Muscle layer of colon (tissue), 2 donors: Measurements from ENCODE around the gene NT5DC4.
"Not testable (repeated sequence)": the region's sequence is repeated elsewhere in the genome, so short reads cannot be mapped to it uniquely, and the experiment has no call there.

Experiments used
- H3K27ac ChIP-seq: one replicate; pipeline ENCODE4 v1.7.0; 2013; ENCODE audit warnings: low read depth, mild to moderate bottlenecking, low read length, moderate library complexity
- H3K27me3 ChIP-seq, 2 donors: one replicate each; pipeline ENCODE4 v1.7.0; 2013; ENCODE audit warnings: low read length in 2 of 2, mild to moderate bottlenecking in 2 of 2; ENCODE audit not compliant: insufficient read depth in 2 of 2, control insufficient read depth in 1 of 2
- H3K36me3 ChIP-seq: one replicate; pipeline ENCODE4 v1.7.0; 2013; ENCODE audit warnings: mild to moderate bottlenecking, low read length; ENCODE audit not compliant: insufficient read depth
- H3K4me1 ChIP-seq: one replicate; pipeline ENCODE4 v1.7.0; 2013; ENCODE audit warnings: mild to moderate bottlenecking, low read length; ENCODE audit not compliant: insufficient read depth
- H3K4me3 ChIP-seq, 2 donors: one replicate each; pipeline ENCODE4 v1.7.0; 2013; ENCODE audit warnings: low read length in 2 of 2, low read depth in 1 of 2, mild to moderate bottlenecking in 1 of 2, moderate library complexity in 1 of 2
- H3K9ac ChIP-seq: one replicate; pipeline ENCODE4 v1.7.0; 2013; ENCODE audit warnings: low read length
- H3K9me3 ChIP-seq: one replicate; pipeline ENCODE4 v1.7.0; 2013; ENCODE audit warnings: mild to moderate bottlenecking, low read length
- donor health status: abdominal sarcoma.
- donor health status: Adenocarcinoma of cecum.

NT5DC4 gene

DNA sequence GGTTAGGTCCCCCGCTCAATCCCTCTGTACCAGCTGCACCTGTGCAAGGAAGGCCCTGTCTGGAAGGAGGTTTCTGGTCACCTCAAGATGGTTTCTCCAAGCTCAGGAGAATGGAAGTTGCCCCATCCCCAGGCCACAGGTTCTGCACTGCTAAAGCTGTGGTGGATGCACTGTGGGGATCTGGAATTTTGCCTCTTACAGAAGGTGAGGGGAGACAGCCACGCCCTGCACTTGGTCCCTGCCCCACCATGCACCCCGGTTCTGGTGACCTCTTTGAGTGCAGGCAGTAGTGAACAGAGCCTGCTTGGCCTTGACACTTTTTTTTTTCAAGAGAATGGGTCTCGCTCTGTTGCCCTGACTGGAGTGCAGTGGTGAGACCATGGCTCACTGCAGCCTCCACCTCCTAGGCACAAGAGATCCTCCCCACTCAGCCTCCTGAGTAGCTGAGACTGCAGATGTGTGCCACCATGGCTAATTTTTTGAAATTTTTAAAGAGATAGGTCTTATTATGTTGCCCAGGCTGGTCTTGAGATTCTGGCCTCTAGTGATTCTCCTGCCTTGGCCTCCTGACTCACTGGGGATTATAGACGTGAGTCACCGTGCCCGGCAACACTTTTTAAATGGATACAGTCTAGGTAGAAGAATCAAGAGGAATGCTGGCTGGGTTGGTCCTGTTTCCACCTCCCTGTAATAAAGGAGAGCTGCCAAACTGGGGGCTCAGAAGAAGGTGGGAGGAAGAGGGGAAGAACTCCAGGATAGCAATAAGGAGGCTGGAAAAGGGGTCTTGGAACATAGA lies 5.8 kb upstream of the NT5DC4 start:
- Histone ChIP-seq H3K36me3 (no peaks in the 10 kb centered on the region), H3K9ac (no peak overlapping the region), H3K4me1 (no peaks in the 10 kb centered on the region), H3K27me3 (peaks cover 0 to 3% of the 10 kb centered on the region in 2 donors), H3K27ac (no peak overlapping the region), H3K9me3 (no peaks in the 10 kb centered on the region), H3K4me3 (no peak overlapping the region)

DNA sequence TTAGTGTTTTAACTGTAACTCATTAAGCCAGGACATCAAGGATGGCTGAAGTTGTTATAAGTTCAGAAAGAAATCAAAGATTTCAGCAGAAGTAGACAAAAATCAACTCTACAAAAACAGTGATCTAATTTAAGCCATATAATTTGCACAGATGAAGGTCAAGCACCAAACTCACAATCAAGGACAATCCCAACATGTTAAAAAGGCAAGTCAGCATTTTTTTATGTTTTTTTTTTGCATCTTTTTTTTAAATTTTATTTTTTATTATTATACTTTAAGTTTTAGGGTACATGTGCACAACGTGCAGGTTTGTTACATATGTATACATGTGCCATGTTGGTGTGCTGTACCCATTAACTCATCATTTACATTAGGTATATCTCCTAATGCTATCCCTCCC lies 4.7 kb upstream of the NT5DC4 start:
- not testable (repeated sequence) for H3K27me3 ChIP-seq, H3K9me3 ChIP-seq, H3K4me1 ChIP-seq, H3K9ac ChIP-seq, H3K36me3 ChIP-seq, H3K27ac ChIP-seq, H3K4me3 ChIP-seq

GRCh38 chr2:112716826-112717352 lies 3.9 kb upstream of the NT5DC4 start:
- not testable (repeated sequence) for H3K9me3 ChIP-seq, H3K9ac ChIP-seq, H3K4me3 ChIP-seq, H3K27ac ChIP-seq, H3K36me3 ChIP-seq, H3K27me3 ChIP-seq, H3K4me1 ChIP-seq

GRCh38 chr2:112718863-112719370 lies 1.9 kb upstream of the NT5DC4 start:
- Histone ChIP-seq H3K4me3 (no peak overlapping the region), H3K27me3 (peaks cover 0 to 3% of the 10 kb centered on the region in 2 donors), H3K27ac (no peak overlapping the region), H3K9ac (no peak overlapping the region), H3K36me3 (no peaks in the 10 kb centered on the region), H3K4me1 (no peaks in the 10 kb centered on the region), H3K9me3 (no peaks in the 10 kb centered on the region)

DNA sequence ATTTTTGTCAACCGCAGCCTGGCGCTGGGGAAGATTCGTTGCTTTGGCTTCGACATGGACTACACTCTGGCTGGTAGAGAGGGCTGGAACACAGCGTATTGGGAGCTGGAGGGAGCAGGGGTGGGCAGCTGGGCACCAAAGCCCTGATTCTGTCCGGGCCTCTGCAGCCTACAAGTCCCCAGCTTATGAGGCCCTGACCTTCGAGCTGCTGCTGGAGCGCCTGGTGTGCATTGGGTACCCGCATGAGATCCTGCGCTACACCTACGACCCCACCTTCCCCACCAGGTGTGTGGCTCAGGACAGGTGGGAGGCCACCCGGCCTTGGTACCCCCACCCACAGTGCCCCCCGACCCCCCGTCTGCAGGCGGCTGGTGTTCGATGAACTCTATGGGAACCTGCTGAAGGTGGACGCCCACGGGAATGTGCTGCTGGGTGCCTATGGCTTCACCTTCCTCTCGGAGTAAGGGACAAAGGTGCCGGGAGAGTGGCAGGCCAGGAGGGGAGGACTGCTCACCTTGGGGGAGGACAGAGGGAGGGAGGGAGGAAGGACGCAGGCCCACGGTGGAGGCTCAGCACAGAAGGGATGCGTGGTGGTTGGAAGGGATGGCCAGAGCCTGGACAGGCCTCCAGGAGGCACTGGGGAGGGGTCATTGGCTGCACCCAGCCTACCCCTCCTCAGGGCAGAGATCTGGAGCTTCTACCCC lies 1.2 kb downstream of the NT5DC4 start:
- Histone ChIP-seq H3K9ac (no peak overlapping the region), H3K4me3 (no peak overlapping the region), H3K4me1 (no peaks in the 10 kb centered on the region), H3K27me3 (no peaks in the 10 kb centered on the region), H3K36me3 (no peaks in the 10 kb centered on the region), H3K27ac (no peak overlapping the region), H3K9me3 (no peaks in the 10 kb centered on the region)

DNA sequence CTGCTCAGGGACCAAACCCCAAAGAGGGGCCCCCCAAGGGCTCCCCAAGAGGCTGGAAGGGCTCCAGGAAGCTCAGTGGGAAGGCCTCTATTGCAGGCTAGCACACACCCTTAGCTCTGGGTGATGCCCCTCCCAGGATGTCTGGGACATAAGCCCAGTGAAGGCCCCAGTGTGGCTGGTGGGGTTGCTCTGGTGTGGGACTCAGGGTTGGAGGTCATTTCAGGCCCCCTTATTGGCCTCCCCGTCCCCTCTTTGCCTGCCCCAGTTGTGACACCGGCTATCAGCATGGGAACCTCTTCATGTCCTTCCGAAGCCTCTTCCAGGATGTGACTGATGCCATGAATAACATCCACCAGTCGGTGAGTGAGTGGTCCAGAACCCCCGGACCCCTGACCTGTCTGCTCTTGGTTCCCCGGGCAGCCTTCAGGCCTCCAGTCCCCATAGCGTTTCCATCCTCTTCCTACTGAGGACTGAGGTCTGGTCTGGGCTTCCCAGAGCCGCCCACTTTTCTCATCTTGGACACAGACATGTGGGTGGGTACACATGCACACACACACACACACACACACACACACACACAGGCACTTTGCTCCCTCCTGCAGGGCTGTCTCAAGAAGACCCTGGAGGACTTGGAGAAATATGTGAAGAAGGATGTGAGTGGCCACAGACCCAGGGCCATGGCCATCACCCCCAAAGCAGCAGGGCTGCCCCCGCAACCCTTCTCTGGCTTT lies 2.2 kb downstream of the NT5DC4 start:
- Histone ChIP-seq H3K36me3 (no peaks in the 10 kb centered on the region), H3K4me1 (no peaks in the 10 kb centered on the region), H3K9me3 (no peaks in the 10 kb centered on the region), H3K27ac (no peak overlapping the region), H3K9ac (no peak overlapping the region), H3K27me3 (no peaks in the 10 kb centered on the region), H3K4me3 (no peak overlapping the region)

DNA sequence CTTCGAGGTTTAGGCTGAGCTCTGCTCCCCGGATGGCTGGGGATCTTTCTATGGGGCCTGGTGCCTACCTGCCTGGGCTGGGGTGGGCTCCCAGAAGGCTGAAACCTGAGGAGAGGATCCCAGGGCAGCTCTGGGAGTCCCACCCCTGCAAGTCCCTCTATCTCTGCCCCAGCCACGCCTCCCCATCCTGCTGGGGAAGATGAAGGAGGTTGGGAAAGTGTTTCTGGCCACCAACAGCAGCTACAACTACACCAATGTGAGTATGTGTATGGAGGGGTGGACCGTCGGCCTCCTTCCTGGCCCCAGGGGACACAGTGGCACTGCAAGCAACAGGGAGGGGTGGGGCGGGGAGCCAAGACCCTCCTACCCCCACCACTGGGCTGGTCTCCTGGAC lies 2.7 kb downstream of the NT5DC4 start:
- Histone ChIP-seq H3K27ac (no peak overlapping the region), H3K9ac (no peak overlapping the region), H3K4me3 (no peak overlapping the region), H3K9me3 (no peaks in the 10 kb centered on the region), H3K4me1 (no peaks in the 10 kb centered on the region), H3K27me3 (no peaks in the 10 kb centered on the region), H3K36me3 (no peaks in the 10 kb centered on the region)

- H3K36me3 ChIP-seq, result no peaks in the 10 kb centered on the region
- no peaks in the 10 kb centered on the region for H3K9me3 ChIP-seq
- H3K4me3 ChIP-seq, result no peak overlapping the region
- no peaks in the 10 kb centered on the region for H3K27me3 ChIP-seq
- no peak overlapping the region for H3K9ac ChIP-seq
- no peaks in the 10 kb centered on the region for H3K4me1 ChIP-seq
- H3K27ac ChIP-seq, result no peak overlapping the region
These were observed 3.2 kb downstream of the NT5DC4 start for GRCh38 chr2:112723995-112724394.

- H3K4me3 ChIP-seq, result no peak overlapping the region
- H3K9ac ChIP-seq, result no peak overlapping the region
- no peaks in the 10 kb centered on the region for H3K27me3 ChIP-seq
- H3K36me3 ChIP-seq, result no peaks in the 10 kb centered on the region
- H3K9me3 ChIP-seq, result no peaks in the 10 kb centered on the region
- no peak overlapping the region for H3K27ac ChIP-seq
- H3K4me1 ChIP-seq, result no peaks in the 10 kb centered on the region
These were observed 4.0 kb downstream of the NT5DC4 start for GRCh38 chr2:112724591-112725525.

DNA sequence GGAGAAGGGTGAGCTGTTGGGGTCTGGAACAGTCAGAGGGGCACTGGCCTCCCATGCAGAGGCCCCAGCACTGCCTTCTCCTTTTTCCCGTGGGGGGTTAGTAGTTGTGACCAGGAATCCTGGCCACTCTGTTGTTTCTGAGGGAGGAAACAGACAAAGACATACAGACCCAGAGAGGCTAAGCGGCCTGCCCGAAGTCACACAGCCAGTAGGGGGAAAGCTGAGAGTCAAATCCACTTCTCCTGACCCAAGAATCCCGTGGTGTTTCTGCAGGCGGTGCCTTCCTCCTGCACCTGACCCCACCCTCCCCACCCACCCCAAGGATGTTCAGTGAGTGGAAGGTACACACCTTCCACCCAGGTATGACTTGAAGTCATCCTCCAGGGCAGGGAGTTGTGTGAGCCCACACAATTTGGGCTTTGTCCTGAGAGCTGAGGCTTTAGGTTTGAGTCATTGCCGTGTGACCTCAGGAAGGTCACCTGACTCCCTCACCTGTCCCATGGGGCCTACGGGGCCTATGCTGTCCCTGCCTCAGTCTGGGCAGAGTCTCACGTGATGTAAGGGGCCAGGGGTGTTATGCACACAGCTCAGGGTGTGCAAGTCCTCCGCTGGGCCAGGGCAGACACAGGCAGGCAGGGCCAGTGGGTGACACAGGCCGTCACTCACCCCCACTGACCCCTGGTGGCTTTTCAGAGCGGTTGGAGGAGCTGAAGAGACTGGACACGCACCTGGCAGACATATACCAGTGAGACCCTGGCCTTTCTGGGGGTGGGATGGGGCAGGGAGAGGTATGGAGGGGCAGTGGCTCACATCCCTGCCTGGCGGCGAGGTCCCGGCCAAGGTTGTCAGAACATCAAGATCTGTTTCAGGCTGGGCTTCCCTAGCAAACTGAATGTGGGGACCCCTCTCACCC lies 5.0 kb downstream of the NT5DC4 start:
- Histone ChIP-seq H3K27ac (no peak overlapping the region), H3K27me3 (no peaks in the 10 kb centered on the region), H3K9ac (no peak overlapping the region), H3K4me1 (no peaks in the 10 kb centered on the region), H3K36me3 (no peaks in the 10 kb centered on the region), H3K9me3 (no peaks in the 10 kb centered on the region), H3K4me3 (no peak overlapping the region)
